AG10803 (cell line): ENCODE measurements around the gene KIR3DL2.
"Not testable (repeated sequence)": the region's sequence is repeated elsewhere in the genome, so short reads cannot be mapped to it uniquely, and the experiment has no call there.

ENCODE experiments used
- DNase-seq: peaks from one replicate; pipeline ENCODE4 v3.0.0; 2010; ENCODE audit warnings: low read depth
- H3K4me3 ChIP-seq: 2 replicates; pipeline ENCODE4 v1.5.1; 2011; ENCODE audit warnings: mild to moderate bottlenecking, low read length, control low read depth
- CTCF ChIP-seq: conservative IDR thresholded peaks from 2 replicates; pipeline ENCODE4 v1.5.1; 2011; ENCODE audit warnings: mild to moderate bottlenecking, low read length, control low read depth, inconsistent platforms

KIR3DL2 gene

GRCh38 chr19:54817670-54818536, 32.3 kb upstream of the KIR3DL2 start:
- DNase-seq = no peak
- no peak for TF ChIP-seq CTCF
- H3K4me3 ChIP-seq = no peak overlapping the region

GRCh38 chr19:54824416-54824815, 25.8 kb upstream of the KIR3DL2 start:
- H3K4me3 ChIP-seq, DNase-seq: not testable (repeated sequence)

- DNase-seq, H3K4me3 ChIP-seq: not testable (repeated sequence)
These were observed 24.9 kb upstream of the KIR3DL2 start for GRCh38 chr19:54825326-54825725.

- DNase-seq, H3K4me3 ChIP-seq: not testable (repeated sequence)
These were observed 22.2 kb upstream of the KIR3DL2 start for GRCh38 chr19:54828064-54828463.

GRCh38 chr19:54832496-54832895, 17.7 kb upstream of the KIR3DL2 start, which contains the start of gene KIR2DS4:
TSS of gene KIR2DS4 (plus strand) at chr19:54832676.
- H3K4me3 ChIP-seq, DNase-seq: not testable (repeated sequence)

GRCh38 chr19:54835126-54835525, 15.1 kb upstream of the KIR3DL2 start:
- DNase-seq, H3K4me3 ChIP-seq: not testable (repeated sequence)

GRCh38 chr19:54837522-54837921, 12.7 kb upstream of the KIR3DL2 start:
- not testable (repeated sequence) for DNase-seq, H3K4me3 ChIP-seq

- not testable (repeated sequence) for H3K4me3 ChIP-seq, DNase-seq
These were observed 7.1 kb upstream of the KIR3DL2 start for GRCh38 chr19:54843171-54843570.

GRCh38 chr19:54850930-54851329, 687 bp downstream of the KIR3DL2 start:
- TF ChIP-seq CTCF = no peak
- H3K4me3 ChIP-seq = no peak overlapping the region
- DNase-seq = no peak

- H3K4me3 ChIP-seq = no peak overlapping the region
- TF ChIP-seq CTCF = no peak
- DNase-seq = no peak
These were observed 1.1 kb downstream of the KIR3DL2 start for GRCh38 chr19:54851353-54851752.

- not testable (repeated sequence) for H3K4me3 ChIP-seq, DNase-seq
These were observed 5.0 kb downstream of the KIR3DL2 start for GRCh38 chr19:54855241-54855640.

GRCh38 chr19:54858476-54858875, 8.2 kb downstream of the KIR3DL2 start:
- DNase-seq, H3K4me3 ChIP-seq: not testable (repeated sequence)

GRCh38 chr19:54859421-54859820, 9.2 kb downstream of the KIR3DL2 start:
- H3K4me3 ChIP-seq = not testable (repeated sequence)

GRCh38 chr19:54863459-54863858, 13.2 kb downstream of the KIR3DL2 start:
- not testable (repeated sequence) for DNase-seq, H3K4me3 ChIP-seq

More at GRCh38 chr19:54859421-54859820, 9.2 kb downstream of the KIR3DL2 start:
- DNase-seq = not testable (repeated sequence)
